Activated CD8-positive, alpha-beta memory T cell treated with anti-CD3 and anti-CD28 coated beads, Interleukin-2, amount 50 U/mL, for 24 hours (primary cell): ENCODE measurements around the gene SPTLC1.
"Not testable (repeated sequence)": the region's sequence is repeated elsewhere in the genome, so short reads cannot be mapped to it uniquely, and the experiment has no call there.

Source experiments
- DNase-seq: peaks from one replicate; pipeline ENCODE4 v3.0.0-alpha.2; 2020; ENCODE audit errors: extremely low read depth

The SPTLC1 gene

DNA sequence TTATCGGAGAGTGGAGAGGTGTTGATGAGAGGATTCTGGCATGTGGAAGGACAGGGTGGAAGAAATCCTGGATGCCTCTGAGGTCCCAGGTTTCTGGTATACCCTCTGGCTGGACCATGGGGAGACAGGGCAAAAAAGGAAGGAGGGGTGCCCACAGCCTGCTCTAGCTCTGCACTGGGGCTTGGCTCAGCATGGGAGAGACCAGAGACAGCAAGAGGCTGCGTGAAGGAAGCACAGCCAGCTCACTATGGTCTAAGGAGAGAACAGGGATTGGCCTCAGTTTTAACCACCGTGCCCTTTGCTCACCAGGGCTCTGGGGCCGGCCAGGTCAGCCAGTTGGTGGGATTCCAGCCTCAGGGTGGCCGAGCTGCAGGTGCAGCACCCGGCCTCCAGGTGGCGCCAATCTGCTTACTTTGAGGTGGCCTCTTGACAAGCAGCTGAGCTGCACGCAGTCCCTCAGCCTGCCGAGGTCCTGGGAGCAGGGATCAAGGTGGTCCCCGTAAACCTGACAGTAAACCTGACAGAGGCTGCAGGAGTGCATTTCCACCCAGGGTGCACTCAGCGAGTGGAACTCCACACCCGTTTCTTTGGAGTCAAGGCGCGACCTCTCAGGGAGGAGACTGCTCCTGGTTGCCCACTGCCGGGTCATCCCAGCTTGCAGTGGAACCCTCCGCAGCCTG, 25.0 kb upstream of the SPTLC1 start:
- DNase-seq, result peak; percentile 24

DNA sequence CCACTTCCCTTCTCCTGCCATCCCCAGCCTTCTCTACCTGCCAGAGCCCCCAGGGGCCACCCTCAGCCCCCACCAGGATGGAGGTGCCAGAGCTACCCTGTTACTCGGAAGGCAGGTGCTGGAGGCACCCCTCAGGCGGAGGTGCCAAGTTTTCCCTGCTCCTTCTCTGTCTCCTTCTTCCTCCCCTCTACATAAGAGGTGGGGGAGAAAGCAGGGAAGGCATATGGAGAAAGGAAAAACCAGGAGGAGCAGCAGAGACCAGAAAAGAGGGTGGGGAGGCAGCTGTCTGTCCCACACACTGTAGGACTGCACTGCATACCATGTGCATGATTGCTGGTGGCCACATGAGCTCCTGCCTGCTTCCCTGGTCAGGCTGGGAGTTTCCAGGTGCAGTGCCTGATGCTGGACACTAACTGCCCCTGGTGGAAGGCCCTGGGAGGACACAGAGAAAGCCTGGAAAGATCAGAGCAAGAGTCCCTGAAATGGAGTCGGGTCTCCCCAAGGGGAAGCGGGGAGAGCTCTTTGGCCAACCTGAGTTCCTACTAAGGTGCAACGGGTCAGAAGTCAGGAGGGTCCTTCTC, 23.8 kb upstream of the SPTLC1 start:
- DNase-seq, result not testable (repeated sequence)

DNA sequence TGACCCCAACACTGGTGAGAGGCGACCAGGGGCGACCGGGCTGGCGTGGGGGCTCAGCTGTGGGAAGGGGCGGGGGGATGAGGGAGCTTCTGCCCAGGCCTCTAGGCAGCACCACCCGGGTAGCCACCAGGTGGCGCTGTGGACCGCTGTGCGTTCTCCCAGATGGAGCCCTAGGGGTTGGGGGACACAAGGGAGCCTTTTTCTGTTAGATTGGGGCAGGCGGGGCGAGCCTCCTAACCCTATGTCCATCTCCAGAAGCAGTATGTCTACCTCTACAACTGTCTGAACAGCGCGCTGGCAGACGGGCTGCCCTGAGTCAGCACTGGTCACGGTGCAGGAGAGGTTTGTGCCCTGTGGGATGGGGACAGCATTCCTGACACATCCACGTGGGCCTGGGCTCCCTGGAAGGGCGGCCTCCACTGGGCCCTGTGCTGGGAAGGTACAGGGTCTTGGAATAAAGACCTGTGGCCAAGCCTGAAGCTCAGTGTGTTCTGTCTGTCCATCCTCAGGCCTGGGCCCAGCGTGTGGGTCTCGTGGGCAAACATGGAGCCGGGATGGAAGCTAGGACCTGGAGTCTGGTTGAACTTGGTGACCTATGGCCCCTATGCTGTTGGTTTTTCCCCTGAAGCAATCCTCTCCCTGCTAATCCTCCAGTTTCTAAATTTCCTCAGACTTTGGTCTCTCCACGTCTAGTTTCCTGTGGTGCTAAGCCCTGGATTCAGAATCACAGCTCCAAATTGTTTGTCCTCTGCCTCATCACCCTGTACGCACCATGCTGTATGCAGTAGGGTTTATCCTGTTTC, 23.1 kb upstream of the SPTLC1 start:
- DNase-seq, result peak; percentile 23

DNA sequence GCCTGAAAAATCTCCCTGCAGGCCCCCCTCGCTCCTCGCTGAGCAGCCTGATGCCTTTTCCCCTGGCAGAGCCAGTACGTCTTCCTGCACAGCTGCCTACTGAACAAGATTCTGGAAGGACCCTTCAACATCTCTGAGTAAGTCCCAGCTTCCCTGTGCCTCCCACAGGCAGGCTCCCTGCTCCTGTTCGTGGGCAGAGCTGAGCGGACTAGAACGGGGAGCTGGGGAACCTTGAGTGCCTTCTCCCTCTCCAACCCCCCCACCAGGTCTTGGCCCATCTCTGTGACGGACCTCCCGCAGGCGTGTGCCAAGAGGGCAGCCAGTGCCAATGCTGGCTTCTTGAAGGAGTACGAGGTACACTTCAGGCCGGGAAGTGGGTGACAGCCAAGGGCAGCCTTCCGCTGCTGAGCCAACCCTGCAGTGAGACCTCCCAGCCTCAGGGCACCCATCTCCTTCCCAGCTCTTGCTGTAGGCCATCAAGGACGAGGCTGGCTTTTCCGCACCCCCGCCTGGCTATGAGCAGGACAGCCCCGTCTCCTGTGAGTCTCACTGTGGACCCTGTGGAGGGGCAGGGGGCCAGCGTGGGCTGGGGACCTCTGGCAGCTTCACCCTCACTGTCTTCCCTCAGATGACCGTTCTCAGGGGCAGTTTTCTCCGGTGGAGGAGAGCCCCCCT, 21.1 kb upstream of the SPTLC1 start:
- no peak for DNase-seq

DNA sequence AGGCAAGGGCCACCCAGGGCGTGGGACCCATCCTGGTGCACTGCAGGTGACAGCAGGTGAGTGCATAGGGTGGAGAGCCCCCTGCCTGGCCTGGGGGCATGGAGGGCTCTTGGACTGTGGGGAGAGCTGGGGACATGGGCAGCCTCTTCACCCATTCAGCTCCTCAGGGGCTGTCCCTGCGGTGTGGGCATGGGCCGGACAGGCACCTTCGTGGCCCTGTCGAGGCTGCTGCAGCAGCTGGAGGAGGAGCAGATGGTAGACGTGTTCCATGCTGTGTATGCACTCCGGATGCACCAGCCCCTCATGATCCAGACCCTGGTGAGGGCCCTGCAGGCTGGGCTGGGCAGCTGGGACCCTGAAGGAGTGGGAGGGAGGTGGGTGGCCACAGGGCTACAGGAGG, 20.4 kb upstream of the SPTLC1 start:
- DNase-seq, result no peak

DNA sequence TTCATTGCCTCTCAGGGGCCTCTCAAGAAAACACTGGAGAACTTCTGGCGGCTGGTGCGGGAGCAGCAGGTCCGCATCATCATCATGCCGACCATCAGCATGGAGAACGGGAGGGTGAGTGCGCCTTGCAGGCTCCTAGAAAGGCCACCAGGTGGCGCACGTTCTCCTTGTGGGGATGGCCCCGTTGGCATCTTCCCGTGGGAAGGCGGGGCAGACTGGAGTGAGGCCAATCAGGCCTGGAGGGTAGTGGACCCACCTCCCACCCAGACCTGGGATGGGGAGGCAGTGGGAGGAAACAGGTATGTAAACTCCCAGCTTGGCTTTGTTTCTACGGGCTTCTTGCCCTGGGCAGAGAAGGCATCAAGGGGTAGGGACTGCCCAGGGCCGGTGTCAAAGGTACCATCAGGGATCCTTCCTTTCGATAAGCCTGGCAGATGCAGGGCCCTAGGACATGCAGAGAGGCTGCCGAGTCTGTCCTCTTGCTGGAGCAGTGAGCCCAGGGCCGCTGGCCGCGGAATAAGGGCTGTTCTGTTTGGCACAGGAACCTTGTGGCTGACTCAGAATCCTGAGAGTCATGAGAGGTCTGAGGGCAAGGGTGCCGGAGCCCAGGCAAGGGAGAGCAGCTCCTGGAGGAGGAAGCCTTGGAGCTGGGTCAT, 18.9 kb upstream of the SPTLC1 start:
- DNase-seq, result peak; percentile 54

DNA sequence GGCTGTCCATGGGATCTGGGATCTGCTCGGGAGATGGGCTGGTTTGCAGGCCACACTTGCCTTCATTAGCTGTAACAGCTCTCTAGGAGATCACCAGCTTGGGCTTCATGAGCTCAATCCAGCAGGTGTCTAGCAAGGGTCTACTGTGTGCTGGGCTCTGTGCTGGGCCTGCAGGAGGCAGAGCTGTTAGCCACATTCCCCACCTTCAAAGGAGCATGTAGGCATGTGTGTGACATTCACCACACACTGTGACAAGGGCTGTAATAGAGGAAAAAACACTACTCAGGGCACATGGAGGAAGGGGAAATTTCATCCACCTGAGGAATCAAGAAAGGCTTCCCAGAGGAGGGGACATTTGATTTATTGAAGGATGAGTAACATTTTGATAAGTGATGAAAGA, 17.7 kb upstream of the SPTLC1 start:
- DNase-seq, result not testable (repeated sequence)

DNA sequence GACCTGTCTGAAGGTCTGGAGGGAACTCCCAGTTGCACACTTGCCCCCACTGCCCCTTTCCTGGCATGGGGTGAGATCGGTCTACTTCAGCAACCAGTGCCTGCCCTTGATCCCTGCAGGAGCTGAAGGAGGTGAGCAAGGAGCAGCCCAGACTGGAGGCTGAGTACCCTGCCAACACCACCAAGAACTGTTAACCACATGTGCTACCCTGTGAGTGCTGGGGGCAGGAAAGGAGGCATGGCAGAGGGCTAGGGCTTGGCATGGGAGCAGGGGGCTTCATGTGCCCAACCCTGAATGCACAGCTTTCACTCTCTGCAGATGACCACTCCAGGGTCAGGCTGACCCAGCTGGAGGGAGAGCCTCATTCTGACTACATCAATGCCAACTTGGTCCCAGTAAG, 17.3 kb upstream of the SPTLC1 start:
- DNase-seq, result no peak

DNA sequence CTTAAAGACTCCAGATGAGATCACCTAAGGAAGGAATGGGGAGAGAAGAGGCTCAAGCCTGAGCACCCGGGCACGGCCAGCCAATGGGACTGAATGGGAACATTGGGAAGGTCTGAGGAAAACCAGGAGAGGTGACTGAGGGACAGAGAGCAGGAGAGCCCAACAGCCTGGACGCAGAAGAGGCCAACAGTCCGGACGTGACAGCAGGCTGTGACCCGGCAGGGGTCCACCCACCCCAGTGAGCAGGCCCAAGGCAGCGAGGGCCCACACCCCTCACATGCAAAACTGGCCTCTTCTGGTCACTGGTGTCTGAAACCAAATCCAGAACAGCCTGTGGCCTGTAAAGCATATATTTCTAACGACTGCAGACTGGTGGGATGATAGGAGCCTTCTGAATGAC, 7.6 kb upstream of the SPTLC1 start:
- no peak for DNase-seq

DNA sequence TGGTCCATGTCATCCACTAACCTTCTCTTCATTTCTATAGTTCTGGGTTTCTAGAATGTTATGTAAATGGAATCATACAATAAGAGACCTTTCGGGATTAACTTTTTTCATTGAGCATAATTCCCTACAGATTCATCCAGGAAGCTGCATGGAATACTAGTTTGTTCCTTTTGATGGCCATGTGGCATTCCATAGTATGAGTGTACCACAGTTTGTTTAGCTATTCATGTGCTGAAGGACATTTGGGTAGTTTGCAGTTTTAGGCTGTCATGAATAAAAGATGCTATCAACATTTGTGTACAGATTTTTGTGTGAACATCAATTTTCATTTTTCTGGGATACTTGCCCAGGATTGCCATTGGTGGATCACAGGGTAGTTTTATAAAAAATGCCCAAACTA, 6.8 kb upstream of the SPTLC1 start:
- no peak for DNase-seq

DNA sequence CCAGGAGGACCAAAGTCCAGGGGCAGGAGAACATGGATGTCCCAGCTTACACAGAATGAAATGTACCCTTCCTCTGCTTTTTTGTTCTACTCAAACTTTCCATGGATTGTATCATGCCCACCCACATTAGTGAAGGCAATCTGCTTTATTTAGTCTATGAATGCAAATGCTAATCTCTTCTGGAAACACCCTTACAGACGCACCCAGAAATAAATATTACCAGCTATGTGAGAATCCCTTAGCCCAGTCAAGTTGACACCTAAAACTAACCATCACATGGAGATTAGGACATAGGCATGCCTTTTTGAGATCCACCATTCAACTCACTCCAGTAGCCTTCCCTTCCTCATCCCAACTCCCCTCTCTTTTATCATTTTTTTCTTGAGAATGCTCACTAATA, 6.1 kb upstream of the SPTLC1 start:
- no peak for DNase-seq

DNA sequence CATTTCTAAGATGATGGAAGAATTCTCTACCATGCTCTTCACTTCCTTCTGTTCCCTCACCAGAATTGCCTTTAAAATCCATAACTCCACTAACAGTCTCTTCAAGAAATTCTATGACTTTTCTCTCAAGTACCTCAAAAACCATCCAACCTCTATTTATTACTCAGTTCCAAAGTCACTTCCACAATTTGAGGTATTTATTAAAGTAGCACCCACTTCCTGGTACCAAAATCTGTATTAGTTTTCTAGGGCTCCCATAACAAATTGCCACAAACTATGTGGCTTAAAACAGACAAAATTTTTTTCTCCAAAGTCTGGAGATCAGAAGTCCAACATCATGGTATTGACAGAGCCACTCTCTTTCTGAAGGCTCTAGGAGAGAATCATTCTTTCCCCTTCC, 4.9 kb upstream of the SPTLC1 start:
- DNase-seq, result no peak

DNA sequence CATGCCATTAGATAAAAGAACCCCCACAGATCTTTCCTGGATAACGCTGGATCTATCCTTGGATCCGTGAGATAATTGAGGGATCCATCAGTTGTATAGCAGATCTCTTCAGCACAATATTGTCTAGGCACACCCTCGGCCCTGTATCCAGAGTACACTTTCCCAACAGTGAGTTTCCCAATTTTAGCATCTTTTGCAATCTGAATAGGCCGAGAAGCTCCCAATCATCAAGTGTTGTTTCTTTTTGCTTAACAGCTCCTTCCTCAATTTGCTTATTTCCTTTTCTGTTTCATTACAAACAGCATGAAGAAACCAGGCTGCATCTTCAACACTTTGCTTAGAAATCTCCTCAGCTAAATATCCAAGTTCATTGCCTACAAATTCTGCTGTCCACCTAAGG, 4.4 kb upstream of the SPTLC1 start:
- no peak for DNase-seq

DNA sequence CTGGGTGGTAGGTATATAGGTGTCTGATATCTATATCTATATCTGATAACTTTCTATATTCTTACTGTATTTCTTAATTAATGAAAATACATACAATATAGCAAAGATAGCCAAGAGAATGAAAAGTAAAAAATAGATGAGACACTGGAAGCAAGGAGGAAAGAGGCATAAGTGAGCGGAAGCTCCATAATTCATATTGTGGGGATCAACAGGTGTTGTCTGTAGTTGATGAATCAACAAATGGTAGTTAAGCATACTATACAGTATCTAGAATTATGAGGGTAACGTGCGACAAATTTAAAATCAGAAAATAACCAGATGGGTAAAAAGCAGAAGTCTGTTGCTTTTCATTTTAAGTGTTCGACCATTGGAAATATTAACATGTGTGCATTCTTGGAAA, 7.1 kb downstream of the SPTLC1 start:
- DNase-seq, result no peak

DNA sequence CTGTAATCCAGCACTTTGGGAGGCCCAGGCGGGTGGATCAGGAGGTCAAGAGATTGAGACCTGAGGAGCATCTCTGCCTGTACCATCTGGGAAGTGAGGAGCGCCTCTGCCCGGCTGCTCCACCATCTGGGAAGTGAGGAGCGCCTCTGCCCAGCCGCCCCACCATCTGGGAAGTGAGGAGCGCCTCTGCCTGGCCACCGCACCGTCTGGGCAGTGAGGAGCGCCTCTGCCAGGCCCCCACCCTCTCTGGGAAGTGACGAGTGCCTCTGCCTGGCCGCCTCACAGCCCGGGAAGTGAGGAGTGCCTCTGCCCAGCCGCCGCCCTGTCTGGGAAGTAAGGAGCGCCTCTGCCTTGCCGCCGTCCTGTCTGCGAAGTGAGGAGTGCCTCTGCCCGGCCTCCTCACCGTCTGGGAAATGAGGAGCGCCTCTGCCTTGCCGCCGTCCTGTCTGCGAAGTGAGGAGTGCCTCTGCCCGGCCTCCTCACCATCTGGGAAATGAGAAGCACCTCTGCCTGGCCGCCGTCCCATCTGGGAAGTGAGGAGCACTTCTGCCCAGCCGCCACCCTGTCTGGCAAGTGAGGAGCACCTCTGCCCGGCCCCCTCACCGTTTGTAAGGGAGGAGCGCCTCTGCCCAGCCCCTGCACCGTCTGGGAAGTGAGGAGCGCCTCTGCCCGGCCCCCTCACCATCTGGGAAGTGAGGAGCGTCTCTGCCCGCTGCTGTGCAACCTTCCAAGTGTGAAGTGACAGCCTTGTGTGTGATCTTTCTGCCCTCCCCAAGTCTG, 9.6 kb downstream of the SPTLC1 start:
- DNase-seq, result not testable (repeated sequence)

DNA sequence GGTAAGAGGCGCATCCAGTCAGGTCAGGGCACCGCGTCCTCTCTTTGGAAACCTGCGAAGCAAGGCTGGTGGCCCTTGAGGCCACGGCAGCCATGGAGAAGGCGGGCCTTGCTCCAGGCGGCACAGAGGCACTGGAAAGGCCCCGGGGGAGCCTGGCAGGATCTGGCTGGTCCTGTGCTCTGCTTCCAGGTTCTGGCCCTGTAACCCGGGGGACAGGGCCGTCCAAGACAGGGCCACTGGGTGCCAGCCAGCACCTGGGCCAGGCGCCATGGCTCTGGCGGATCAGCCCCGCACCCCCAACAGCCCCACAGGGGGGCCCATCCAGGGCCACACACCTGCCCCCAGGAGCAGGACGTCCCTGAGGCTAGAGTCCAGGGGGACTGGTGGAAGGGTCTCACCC, 11.6 kb downstream of the SPTLC1 start:
- DNase-seq, result not testable (repeated sequence)

DNA sequence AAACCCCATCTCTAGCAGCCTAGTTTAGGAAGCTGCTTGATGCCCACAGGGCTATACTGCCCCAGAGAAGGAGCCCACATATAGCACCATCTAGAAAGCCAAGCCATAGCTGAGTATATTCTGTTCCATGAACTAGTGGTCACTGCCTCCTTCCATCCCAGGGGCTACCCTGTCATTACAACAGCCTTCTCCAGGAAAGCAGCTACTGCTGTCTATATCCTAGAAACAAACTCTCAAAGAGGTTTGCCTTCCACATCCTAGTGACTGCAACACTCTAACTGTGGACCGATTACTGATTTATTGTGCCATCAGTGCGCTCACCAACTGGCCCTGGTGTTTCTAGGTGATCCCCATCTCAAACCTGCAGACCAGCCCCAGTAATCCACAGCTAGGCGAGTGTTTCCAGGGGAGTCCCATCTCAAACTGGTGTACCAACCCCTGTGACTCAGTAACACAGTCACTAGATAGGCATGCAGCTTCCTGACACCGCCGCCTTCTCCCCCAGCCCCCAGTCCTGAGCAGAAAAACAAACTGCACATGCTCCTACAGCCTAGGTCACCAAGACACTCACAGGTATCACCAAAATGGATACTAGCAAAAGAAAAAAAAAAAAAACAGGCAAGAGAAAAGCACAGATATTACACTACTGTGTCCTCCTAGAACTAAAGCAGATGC, 14.8 kb downstream of the SPTLC1 start:
- no peak for DNase-seq

DNA sequence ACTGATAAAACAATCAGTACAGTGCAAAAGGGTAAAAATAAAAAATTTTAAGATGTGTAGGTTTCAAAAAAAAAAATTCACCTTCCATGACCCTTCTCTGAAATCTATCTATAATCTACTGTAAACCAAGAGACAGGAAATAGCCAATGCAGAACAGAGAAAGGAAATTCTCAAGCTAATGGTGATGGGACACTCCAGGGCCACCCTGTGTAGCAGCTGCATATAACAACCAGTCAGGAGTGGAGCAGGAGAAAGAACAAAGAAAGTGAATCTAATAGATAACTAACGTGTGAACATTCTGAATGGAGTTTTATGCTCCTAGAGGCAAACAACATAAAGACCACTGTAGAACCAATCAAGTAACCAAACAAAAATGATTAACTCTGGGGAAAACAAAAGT, 16.6 kb downstream of the SPTLC1 start:
- DNase-seq, result no peak

DNA sequence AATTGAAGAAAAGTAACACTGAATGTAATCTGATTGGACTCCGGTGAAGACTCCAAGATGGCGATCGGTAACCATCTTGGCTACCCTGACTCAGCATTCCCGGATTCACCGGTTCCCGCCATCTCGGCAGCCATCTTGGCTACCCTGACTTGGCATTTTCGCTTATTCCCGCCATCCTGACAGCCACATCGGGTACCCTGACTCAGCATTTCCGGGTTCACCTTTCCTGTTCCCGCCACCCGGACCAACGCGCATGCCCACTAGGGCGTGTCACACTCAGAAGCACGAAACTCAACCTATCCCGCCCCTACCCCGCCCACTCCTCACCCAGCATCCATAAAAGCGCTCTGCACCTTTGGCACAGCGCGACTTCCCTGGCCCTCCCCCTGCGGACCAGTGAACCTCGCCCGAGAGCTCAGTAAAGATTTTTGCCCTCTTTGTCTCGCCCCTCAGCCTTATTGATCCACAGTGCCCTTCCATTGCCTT, 17.2 kb downstream of the SPTLC1 start:
- no peak for DNase-seq

DNA sequence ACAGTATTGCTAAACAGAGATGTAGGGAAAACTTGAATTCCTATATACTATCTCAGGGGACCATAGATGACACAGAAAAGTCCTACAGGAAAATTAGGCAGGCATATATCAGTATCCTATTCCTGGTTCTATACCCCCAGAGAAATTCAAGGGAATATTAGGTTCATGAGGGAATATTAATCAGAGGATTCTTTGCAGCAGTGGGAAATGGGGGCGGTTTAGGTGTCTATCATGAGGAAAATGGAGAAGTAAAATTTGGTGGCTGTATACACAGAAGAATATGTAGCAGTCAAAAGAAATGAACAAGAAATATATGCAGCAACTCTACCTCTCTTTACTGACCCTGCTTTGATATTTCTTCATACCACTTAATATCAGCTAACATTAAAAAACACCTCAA, 20.0 kb downstream of the SPTLC1 start:
- no peak for DNase-seq

DNA sequence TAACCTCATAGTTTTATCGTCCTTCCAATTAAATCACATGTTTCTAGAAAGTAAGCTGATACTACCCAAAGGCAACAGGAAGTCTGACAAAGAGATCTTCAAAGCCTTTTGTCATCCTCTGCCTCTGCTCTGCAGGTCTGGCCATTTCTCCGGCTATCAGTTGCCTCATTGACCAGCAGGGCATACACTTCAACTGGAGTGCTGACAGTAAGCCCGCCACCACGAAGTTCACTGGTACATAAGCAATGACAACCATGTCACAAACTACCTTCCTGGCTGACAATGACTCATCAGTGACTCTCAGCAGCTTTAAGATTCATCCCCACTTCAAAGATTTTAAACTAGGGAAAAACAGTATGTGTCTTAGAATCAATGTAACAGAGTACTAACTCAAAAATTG, 20.6 kb downstream of the SPTLC1 start:
- DNase-seq, result no peak
